Astrocyte (in vitro differentiated cells and primary cell): Measurements from ENCODE around the gene RRP9.

Source experiments
- EZH2 ChIP-seq: IDR thresholded peaks from 2 replicates; pipeline ENCODE4 v1.6.1; 2012; ENCODE audit warnings: mild to moderate bottlenecking, low read length, inconsistent platforms; ENCODE audit not compliant: insufficient read depth
- TF ChIP-seq, protein P1 (sequence below): IDR thresholded peaks from 2 replicates; pipeline ENCODE4 v1.5.1; 2011; ENCODE audit warnings: low read depth, mild to moderate bottlenecking, inconsistent platforms, low read length, moderate library complexity; ENCODE audit not compliant: insufficient read depth

- TF ChIP-seq, protein P1, sequence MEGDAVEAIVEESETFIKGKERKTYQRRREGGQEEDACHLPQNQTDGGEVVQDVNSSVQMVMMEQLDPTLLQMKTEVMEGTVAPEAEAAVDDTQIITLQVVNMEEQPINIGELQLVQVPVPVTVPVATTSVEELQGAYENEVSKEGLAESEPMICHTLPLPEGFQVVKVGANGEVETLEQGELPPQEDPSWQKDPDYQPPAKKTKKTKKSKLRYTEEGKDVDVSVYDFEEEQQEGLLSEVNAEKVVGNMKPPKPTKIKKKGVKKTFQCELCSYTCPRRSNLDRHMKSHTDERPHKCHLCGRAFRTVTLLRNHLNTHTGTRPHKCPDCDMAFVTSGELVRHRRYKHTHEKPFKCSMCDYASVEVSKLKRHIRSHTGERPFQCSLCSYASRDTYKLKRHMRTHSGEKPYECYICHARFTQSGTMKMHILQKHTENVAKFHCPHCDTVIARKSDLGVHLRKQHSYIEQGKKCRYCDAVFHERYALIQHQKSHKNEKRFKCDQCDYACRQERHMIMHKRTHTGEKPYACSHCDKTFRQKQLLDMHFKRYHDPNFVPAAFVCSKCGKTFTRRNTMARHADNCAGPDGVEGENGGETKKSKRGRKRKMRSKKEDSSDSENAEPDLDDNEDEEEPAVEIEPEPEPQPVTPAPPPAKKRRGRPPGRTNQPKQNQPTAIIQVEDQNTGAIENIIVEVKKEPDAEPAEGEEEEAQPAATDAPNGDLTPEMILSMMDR = no peak
- no peak for TF ChIP-seq EZH2
Observed at GRCh38 chr3:51935886-51936755, 5.6 kb downstream of the RRP9 start.
